ENCODE measurements around the gene CERS6.

The CERS6 gene

DNA sequence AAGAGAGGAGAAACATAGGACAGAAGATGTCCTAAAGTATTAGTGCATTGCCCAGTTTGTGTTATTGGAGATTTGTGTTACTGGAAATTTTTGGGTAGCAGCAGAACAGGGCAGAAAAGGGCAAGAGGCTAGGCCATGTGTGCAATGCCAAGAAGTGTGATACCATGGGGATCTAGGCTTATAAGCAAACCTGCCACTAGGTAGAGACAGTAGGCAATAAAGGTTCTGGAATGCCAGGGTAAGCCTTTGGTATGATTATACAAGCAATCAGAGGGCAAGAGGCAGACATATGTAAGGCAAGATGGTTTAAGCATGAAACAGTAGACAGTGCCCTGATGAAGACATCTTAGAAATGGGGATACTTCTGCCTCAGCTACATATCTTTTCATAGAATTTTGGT is 12.3 kb upstream of the CERS6 start:
- DNase-seq (ENCODE audit: low spot score): no peak

DNA sequence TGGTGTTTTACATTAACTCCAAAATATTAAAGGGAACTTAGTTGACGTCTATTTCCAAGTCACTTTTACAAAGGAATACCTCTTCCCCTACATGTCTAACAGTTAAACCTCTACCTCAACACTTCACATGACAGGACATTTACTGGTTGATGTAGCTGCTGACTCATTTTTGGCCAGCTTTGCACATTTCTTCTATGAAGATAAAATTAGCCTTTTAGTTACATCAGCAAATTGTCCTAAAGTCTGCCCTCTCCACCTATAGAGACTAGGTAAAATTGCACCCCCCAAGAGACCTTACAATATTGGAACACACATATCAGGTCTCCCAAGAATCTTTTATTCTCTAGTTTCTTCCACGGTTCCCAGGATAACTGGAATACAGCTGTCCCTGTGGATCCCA is 10.1 kb upstream of the CERS6 start:
- DNase-seq (ENCODE audit: low spot score): no peak

DNA sequence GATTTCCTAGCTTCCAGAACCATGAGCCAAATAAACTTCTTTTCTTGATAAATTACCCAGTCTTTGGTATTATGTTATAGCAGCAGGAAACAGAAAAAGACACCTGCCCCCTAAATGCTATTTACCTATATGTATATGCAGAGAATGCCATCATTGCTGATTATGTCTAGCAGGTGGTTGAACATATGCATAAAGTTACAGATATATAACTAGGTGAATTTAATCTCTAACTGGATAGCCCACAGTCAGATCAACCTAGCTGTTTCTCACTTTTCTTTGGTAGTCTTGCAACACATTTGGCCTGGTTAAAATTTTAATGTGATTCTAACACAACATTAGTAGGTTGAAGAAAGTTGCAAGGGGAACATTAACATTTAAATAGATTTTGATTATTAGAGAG is 7.1 kb upstream of the CERS6 start:
- DNase-seq (ENCODE audit: low spot score): no peak

DNA sequence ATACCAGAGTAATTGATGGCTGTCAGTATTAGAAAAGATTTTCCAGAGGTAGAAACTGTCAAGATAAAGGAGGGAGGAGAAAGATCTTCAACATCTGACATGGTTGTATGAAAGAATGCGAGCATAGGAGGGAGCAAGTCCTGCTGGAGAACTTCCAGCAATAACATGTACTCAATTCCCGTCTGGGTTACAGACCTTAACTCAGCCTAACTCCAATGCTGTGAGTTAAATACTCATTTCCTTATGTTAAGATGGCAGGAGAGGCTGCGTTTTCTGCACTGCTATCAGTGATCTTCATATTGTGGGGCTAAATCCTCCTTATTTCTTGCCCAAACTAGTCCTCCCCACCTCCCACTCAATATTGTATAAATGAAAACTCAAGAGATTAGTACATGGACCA is 6.7 kb upstream of the CERS6 start:
- DNase-seq (ENCODE audit: low spot score): no peak

DNA sequence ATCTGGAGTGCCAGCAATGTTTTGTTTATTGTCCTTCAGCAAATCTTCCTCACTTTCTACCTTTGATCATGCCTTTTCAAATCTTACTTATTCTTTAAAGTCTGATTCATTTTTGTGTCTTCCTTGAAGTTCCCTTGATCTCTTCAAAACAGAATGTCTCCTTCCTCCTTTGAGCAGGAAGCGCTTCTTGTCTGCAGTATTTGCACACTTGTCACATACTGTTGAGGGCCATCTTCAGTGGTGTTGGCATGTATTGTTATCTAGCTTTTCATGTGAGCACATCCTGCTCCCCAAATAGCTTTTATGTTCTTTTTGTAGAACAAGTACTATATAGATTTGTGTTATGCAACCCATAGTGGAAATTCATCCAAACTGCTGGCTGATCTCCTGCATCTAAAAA is 5.9 kb upstream of the CERS6 start:
- DNase-seq (ENCODE audit: low spot score): no peak

DNA sequence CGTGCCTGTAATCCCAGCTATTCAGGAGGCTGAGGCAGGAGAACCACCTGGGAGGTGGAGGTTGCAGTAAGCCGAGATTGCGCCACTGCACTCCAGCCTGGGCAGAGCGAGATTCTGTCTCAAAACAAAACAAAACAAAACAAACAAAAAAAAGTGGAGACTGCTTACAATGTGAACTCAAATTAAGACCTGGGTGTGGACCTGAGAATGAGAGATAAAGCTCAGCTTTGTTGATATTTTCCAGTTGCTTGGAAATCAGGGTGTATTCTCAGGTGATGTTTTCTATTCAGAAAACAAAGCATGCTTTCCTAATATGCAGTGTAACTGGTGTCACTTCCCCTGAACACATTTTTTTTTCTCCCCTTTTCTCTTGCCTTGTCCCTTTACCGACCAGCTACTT is 5.3 kb upstream of the CERS6 start:
- DNase-seq (ENCODE audit: low spot score): no peak

DNA sequence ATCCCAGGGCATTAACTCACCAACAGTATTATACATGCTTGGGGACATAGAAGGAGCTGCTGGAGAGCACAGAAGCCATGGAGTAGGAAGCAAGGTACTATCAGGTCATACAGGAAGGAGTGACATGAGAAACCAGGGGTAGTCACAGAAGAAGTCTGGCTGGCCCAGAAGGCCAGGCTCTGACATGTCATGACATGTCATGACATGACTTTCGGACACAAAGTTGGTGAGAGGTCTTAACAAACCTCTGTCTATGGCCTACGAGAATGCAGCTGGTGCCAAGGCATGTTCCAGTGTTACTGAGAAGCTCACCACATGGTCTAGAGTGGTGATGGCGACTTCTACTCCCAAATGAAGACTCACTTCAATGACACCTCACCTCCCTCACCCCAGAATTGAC is 3.3 kb upstream of the CERS6 start:
- no peak for DNase-seq (ENCODE audit: low spot score)

DNA sequence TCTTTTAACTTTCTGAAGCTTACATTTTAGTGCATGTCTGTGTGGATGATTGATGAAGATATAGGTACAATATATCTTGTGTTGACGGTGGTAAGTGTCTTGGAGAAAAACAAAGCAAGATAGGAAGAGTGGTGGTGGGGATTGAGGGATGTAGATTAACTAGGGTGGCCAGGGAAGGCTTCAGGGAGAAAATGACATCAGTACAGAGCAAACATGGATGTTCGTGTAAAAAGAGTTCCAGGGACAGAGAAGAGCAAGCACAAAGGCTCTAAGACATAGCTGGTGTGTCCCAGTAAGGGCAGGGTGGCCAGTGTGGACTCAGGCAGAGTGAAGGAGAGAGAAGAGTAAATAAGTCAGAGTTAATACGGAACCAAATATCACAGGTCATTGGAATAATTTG is 2.7 kb upstream of the CERS6 start:
- DNase-seq (ENCODE audit: low spot score): no peak

DNA sequence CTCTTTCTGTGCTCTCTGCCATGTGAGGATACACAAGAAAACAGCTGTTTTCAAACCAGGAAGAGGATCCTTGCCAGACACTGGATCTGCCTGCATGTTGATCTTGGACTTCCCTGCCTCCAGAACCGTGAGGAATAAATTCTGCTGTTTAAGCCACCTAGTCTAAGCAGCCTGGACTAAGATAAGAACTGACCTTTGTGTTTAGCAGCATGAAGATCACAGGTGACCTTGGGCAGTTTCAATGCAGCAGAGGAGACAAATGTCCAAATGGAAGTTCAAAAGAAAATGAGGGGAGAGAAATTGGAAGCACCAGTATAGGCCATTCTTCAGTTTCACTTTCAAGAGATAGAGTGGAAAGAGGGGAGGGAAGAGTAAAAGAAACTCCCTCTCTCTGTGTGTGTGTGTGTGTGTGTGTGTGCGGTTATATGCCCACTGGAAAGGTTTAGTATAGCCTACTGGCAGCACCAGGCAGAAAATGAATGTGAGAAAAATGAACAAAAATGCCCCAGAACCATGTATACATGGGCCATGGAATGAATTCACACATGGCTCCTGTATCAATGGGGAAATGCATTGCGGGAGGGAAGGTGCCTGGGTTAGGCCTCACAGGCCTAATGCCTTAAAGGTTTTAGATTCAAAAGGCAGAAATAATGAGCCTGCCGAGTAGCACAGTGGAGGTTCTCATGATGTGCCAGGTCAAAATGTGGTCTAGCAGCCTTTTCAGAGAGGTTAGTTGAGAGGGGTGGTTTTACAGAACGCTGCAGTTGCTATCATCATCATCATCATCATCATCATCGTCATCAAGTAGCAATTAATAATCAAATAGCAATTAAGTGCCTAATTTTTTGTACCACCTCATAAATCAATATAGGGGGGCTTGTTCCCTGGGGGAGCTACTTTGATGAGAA is 1.1 kb upstream of the CERS6 start:
- no peak for DNase-seq (ENCODE audit: low spot score)

DNA sequence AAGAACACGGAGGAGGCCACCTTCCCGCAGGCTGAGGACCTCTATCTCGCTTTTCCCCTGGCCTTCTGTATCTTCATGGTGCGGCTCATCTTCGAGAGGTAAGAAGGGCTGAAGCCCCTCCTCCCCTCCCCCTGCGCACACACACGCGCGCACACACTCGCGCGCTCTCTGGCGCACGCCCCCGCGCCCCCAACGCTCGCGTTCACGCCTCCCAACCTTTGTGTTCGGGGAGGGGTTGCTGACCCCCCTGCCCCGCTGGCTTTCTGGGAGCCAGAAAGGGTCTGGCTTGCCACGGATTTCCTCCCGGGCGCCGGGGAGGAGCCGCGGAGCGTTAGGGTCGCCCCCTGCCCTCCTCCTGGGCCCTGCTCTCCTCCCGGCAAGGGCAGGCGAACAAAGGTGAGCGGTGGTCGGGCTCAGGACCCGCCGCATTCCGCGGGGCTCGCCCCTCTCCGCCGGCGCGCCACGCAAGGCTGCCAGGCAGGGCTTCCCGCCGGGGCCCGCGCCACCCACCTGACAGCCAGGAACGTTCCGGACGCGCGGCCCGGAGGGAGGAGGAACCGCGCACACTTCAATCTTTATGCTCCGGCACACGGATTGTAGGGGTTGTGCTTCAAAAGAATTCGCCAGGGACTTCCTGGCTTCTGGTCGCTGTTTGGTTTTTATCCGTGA is 583 bp downstream of the CERS6 start:
- no peak for DNase-seq (ENCODE audit: low spot score)

DNA sequence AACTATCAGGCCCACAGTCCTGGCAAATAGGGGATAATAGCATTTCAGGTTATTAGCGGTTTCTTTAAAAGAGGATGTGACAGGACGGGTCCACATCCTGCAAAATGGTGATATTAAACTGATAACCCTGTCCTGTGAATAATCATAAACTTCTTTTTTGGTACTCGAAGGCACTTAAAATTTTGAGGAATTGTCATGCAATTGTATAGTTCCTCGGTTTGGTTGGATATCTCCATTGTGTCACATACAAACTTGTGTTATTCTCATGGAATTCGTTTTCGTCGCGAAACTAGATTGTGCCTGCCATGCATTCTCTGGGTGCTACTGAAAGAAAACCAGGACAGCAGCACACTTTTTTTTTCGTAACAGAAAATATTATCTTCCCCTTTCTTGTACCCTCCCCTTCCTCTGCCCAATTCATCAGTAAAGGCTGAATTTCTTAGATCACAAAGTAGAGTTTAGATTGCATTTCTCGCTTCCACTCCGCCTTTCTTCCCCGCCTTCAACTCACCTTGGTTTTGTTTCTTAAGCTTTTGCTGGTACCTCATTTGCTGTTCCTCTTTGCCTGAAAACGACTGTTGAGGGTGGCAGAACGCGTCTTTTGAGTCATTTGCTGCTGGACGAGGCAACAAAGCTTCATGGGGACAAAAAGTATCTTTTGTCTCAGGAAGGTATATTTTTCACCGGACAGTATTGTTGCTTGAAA is 1.3 kb downstream of the CERS6 start:
- DNase-seq (ENCODE audit: low spot score): no peak

DNA sequence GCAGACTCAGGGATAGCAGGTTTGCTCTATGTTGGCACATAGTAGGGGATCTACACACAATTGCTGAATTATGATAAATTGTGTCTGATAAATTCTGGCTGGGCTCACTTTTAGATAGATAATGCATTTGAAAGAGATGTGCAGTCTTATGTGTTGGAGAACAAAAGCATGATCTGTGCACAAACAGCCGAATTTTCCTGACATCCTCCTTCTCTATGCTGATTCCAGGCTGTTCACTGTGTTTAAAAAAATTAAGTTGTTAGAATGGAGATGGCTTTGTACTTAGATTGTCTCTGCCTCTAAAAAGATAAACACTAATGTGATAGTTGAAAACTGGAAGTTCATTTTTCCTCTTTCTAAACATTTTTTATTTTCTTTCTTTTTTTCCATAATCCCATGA is 2.1 kb downstream of the CERS6 start:
- no peak for DNase-seq (ENCODE audit: low spot score)

DNA sequence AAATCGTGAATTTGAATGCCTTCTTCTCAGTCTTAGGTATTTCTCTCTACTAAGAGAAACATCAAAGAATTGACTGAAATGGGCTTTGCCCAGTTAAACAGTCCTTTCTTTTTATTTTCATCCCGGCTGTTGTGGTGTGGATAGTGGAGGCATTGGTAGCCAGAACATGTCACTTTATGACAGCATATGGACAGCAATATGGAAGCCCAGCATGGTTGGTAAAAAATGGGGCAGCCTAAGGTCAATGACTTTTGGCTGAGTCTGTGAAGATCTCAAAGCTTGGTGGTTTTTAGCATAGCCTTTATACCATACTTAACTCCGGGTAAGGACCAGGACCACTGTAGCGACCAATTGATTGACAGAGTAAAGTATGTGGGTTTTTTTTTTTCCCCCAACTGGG is 3.2 kb downstream of the CERS6 start:
- no peak for DNase-seq (ENCODE audit: low spot score)

DNA sequence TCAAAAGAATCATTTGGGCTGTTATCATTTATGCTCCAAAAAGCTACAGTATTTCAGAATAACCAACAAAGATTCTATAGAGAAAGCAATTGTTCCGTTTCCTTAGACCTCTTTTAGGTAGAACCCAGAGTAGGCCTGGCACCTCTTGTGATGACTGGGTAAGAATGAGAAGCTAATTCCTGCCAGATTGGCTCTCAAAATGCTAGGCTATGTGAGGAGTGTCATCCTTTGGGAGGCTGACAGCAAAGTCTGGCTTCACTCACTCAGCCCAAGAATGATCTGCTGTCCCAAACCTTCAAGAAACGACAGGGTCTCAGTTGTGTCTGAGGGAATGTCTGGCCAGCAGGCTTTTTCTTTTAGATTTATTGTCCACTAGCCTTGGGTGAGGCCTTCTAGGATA is 4.5 kb downstream of the CERS6 start:
- no peak for DNase-seq (ENCODE audit: low spot score)

DNA sequence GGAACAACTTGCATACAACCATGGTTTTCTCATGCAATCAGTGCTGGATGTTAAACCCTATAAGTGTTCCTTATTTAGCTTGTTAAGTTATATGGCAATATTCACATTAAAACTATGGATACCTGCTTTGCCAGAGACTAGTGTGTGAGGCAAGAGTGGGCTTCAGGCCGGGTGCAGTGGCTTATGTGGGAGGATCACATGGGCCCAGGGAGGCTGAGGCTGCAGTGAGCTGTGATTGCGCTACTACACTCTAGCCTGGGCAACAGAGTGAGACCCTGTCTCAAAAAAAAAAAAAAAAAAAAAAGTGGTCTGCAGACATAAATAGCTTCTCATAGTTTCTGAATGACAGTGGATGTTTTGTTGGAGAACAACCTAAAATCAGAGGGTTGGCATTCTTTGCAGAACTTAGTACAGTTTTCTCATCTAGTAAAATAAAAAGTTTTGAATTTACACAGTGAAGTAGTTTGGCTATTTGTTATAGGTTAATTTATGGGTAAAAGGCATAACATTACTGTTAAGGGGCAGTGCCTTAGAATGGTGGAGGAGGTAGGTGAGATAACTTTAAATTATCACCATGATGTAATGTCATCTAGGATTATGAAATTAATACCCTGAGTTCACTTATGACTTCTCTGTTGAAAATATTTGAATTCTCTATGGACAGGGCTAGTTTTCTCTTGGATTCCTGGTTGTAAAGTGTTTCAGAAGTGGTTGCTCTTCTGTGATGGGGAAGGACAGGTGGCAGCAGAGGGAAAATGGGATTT is 5.3 kb downstream of the CERS6 start:
- DNase-seq (ENCODE audit: low spot score): no peak

DNA sequence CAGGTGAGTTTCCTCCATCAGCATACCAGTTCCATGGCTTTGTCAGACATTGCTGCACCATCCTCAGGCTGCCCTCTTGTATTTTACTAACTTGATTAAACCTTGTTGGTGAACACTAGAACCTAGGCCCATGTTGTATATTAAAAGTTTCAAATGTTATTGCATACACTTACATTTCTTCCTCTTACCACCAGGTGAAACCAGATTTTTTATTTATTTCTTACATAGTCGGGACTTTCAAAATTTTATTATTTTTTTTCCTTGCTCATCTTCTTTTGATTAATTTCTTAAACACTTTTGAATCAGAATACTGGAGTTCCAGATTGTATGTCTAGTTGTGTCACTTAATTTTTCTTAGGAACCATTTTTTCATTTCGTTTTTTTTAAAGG is 5.9 kb downstream of the CERS6 start:
- no peak for DNase-seq (ENCODE audit: low spot score)

DNA sequence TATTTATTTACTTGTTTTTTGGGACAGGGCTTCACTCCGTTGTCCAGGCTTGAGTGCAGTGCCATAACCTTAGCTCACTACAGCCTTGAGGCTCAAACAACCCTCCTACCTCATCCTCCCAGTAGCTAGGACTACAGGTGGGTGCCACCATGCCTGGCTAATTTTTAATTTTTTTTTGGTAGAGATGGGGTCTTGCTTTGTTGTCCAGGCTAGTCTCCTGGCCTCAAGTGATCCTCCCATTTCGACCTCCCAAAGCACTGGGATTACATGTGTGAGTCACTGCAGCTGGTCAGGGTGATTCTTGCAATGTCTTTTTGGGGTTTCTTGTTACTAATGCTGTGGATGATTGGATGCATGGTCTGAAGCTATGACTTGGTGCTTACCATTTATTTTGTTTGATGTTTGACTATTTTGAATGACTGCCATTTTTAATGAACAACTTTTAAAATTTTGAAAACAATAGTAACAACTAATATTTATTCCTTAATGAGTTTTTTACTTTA is 6.5 kb downstream of the CERS6 start:
- no peak for DNase-seq (ENCODE audit: low spot score)

DNA sequence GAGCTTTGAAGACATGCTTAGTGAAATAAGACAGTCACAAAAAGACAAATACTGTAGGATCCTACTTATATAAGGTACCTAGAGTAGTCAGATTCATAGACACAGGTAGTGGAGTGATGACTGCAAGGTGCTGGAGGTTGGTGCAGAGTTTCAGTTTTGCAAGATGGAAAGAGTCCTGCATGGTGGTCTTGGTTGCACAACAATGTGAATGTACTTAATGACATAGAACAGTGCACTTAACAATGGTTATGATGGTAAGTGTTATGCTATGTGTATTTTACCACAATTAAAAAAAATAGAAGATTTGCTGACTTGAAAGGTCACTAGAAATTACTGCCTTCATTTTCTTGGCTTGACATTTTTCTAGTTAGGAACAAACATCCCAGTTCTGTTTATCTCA is 9.5 kb downstream of the CERS6 start:
- DNase-seq (ENCODE audit: low spot score): no peak

DNA sequence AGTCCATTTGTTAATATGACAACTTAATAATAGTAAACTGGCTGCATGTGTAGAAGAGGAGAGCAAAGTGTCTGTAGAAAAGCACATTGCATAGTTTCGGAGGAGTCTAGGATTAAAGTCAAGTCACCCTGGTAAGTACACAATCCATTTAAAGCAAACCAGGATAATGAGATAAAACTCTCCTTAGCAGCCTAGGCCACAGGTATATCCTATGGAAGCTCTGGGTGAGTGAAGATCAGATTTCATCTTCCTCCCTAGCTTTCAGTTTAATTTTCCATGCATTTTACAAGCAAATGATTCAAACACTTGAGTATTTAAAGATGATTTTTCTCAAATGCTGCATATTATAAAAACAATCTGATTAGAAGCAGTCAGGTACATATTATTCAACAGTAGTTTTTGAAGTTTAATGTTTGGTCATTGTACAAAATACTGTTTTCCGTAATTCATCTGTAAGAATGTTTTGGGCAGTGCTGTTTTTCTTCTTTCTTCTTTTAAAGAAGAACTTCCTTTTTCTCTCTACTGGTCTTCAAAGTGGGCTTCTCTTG is 10.2 kb downstream of the CERS6 start:
- DNase-seq (ENCODE audit: low spot score): no peak

DNA sequence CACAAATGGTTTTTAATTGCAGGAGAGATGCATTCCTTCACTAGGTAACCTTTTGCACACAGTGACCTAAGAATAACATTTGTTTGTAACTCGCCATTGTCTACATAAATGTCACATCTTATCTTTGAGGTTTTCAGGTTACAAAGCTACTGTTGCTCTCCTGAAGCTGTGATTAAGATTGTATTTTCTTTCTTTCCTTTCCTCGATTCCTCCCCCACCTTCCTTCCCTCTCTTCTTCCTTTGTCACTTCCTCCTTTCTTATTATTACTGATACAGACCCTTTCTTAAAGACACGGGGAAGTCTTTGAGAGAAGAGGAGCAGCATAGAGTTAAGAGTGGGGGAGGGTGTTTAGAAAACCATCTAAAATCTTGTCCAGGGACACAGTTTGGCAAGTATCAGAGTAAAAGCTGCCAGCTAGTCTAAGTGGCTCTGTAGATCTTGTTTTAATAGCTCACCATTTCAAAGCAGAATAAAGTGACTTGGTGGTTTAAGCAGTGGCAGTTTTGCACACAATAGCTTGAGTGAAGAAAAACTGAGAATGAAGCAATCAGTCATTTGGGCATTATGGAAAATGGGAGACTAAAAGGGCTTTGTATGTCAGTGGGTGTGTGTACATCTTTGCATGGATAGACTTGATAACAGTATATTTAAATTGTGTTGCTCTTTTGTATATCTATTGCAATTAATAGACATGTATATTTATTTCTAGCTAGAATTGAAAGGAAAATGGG is 10.9 kb downstream of the CERS6 start:
- DNase-seq (ENCODE audit: low spot score): no peak

DNA sequence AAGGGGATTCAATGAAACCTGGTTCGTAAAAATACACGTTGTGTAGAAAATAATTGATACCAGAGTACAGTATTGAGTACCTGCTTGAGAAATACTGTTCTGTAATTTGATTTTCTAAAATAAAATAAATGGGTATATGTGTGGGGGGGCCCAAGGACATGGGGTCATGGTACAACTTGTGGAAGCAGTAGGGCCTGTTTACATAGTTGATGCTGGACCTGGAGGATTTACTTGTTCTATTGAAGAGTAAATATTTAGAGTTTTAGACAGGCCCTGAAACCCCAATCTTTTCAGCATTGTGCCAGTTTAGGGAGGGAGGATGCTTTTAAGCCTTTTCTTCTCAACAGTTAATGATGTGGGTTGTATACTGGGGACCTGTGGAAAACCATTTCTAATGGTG is 11.7 kb downstream of the CERS6 start:
- DNase-seq (ENCODE audit: low spot score): no peak
